HG03460 (cell line): ENCODE data around the gene ACKR4.
"Not testable (repeated sequence)": the region's sequence is repeated elsewhere in the genome, so short reads cannot be mapped to it uniquely, and the experiment has no call there.

Experiments
- ATAC-seq: cut with Tn5 transposase; IDR thresholded peaks from one replicate; pipeline ENCODE4 v1.9.1; 2021; ENCODE audit not compliant: unreplicated experiment

The ACKR4 gene

DNA sequence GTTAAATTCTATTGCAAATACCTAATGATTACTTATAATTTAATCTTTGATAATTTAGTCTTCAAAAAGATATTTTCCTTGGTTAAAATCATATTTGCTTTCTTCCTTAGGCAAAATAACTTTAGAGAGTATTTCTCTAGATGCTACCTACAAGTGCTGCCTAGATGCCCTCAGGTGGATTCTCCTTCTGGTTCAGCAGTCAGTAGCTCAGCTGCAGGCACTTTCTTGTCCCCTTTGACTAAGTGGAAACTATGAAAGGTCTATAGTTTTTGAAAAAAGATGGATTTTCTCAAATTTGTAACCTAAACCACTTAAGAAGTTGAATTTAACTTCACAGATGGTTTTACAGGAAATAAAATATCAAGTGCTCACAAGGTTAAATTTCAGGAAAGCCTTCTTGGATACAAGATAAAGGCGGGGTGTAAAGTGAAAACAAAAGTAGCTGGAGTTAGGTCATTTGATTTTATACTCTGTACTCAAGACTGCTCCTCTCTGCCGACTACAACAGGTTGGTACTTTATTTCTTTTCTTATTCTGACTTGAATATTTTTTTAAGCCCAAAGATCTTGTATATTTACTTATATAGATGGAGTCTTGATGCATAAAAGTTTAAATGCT lies at the start of gene ACKR4:
Gene ACKR4 (plus strand): TSS at position 455 of the 618 bp plus-strand sequence. CDS start 3,128 bp downstream, outside the sequence.
- ATAC-seq = no peak

DNA sequence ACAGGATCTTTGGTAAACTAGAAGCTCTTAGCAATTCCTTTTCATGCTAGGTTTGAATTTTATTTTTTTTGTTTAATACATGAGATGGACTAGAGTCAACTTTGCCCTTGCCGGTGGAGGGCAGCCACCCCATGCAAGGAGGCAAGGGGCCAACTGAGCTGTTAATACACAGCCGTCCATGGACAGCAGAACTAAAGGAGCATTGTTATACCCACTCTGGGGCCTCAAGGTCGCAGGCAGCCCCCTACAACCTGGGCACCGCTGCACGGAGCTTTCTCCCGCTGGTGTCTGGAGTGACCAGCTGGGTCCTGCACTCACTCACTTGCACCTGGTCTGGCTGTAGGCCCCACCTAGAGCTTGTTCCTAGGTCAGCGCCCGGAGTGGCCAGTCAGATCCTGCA lies 47.9 kb upstream of the ACKR4 start:
- ATAC-seq = no peak

DNA sequence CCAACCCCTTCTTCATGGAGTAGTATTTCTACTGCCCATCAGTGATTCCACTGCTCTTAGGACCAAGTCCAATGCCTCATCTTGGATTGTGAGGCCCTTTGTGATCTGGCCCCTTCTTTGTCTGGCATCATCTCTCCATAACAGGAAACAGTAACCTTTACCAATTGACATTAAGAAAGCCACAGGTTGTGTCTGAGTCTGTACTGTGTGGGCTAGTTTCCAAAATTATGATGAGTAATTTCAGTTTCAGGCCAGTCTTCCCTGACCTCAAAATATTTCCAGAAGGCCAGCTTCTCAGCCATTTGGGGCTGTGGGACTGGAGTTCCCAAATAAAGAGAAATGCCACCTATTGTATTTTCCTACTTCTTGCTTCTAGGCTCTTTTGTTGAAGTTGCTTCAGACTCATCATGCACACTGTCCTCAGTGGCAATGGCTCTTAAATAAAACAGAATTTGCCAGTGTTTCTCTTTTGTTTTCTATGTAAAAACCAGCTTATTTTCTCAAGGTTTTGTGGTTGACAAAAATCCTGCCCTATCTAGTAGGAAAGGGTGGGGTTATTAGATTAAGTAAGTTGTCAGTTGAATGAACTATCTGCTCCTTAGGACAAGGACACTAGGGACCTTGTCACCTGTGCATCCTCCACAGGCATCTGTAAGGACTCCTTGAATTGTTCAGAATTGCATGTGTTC lies 47.0 kb upstream of the ACKR4 start:
- peak; percentile 90 for ATAC-seq

GRCh38 chr3:132550579-132551305 lies 46.3 kb upstream of the ACKR4 start:
- no peak for ATAC-seq

DNA sequence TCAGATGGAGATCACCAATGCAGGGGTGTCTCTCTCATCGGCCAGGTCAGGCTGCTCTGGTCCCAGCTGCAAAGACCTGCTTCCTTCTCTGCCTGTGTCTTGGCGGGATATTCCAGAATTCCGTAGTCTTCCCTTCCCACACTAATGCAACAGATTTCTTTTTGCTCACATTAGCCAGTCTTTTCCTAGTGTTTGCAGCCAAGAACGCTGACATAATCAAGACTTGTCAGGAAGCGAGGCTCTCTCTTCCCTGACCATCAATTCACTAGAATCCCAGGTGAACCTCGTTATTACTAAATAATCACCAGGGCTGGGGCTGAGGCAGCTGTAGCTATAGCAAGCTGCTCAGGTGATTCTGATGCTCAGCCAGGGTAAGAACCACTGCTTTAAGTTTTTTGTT lies 43.2 kb upstream of the ACKR4 start:
- no peak for ATAC-seq

DNA sequence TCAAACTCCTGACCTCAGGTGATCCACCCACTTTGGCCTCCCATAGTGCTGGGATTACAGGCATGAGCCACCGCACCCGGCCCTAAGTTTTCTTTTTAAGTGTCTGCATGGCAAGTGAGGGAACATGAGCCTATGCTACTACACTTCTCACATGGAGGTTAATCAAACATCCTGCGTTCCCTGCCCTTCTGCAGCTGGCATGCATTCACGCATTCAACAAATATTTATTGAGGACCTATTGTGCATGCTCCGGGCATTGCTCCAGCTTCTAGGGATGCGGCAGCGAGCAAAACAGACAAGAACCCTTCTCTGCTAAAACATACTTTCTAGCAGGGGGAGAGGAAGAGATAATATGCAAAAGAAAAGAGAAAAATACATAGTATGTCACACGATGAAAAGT lies 42.6 kb upstream of the ACKR4 start:
- ATAC-seq = no peak

GRCh38 chr3:132555306-132556035 lies 41.6 kb upstream of the ACKR4 start:
- no peak for ATAC-seq

- ATAC-seq = not testable (repeated sequence)
These were observed 41.1 kb upstream of the ACKR4 start for GRCh38 chr3:132556036-132556386.

GRCh38 chr3:132556508-132557159 lies 40.4 kb upstream of the ACKR4 start:
- no peak for ATAC-seq

DNA sequence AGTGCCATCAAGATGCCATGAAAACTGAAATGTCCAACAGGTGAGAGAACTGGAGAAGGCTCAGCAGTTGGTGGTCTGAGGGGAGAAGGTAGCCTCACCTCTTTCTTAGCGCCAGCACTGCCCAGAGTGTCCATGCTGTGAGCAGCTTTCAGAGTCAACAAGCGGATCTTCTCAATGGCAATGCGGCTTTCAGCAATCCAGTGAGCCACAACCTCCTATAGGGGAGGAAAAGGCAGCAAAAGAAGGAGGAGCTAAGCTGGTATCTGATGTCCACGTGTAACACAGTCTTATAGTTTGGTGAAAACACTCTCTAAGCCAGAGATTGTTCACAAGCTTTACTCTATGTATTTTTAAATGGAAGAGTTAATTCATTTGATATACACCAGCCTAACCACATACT lies 36.1 kb upstream of the ACKR4 start:
- no peak for ATAC-seq

GRCh38 chr3:132563420-132564069 lies 33.5 kb upstream of the ACKR4 start:
- ATAC-seq = no peak

DNA sequence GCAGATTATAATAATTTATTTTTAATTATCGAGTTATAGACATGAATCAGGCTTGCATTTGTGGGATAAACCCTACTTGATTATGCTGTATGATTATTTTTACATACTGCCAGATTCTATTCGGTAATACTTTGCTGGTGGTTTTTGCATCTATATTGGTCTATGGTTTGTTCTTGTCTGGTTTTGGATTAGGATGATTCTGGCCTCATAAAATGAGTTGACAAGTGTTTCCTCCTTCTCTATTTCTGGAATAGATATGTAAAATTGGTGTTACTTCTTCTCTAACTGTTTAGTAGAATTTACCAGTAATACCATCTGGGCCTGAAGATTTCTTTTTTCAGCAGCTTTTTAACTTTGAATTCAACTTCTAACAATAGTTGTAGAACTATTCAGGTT lies 33.0 kb upstream of the ACKR4 start:
- no peak for ATAC-seq

DNA sequence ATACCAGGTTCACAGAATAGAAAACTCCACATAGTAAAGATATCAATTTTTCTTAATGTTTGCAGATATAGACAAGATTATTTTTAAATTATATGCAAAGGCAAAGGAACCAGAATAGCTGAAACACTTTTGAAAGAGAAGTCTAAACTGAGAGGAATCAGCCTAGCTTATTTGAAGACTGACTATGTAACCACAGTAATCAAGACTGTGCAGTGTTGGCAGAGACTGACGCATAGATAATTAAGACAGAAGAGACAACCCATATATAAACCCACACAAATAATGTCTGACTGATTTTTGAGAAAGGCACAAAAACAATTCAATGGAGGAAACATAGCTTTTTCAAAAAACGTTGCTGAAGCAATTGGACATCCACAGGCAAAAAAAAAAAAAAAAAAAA lies 28.6 kb upstream of the ACKR4 start:
- ATAC-seq = no peak

GRCh38 chr3:132569153-132569552 lies 27.9 kb upstream of the ACKR4 start:
- no peak for ATAC-seq

GRCh38 chr3:132569580-132569979 lies 27.5 kb upstream of the ACKR4 start:
- no peak for ATAC-seq

DNA sequence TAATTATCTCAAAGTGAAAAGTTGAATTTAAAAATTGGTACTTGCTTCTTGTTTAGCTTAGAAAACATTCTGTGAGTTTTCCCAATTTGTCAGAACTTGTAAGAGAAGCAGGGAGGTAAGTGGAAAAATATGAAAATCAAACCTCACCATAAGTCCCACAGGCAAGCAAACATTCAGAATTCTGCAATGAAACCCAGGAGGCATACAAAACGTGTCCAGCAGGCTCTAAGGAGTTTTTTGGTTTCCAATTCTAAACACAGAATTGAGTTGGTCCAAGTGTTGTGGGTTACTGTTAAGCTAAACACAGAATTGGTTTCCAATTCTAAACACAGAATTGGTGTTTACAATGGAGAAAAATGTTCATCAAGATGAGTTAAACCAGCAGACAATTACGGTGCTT lies 27.1 kb upstream of the ACKR4 start:
- no peak for ATAC-seq

DNA sequence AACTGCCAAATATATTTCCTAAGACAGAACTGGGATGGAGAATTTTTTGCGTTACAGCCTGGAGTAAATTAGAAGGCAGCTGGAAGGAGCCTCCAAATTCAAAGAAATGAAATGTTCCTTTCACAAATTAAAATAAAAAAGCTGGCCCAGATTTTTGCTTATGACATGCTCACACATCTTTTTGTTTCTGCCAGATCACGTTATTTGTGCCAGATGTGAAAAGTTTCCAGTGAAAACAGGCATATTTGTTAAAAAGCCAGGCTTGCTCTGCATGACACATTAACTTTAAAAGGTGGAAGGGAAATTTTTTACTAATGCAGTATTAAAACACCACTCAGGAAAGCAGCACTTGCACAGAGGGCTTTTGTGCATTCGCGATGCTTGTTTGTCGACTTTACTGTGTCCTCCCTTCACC lies 23.3 kb upstream of the ACKR4 start:
- ATAC-seq = no peak

- ATAC-seq = no peak
These were observed 9.7 kb upstream of the ACKR4 start for GRCh38 chr3:132587401-132587800.

GRCh38 chr3:132592216-132592615 lies 4.9 kb upstream of the ACKR4 start:
- ATAC-seq = no peak

DNA sequence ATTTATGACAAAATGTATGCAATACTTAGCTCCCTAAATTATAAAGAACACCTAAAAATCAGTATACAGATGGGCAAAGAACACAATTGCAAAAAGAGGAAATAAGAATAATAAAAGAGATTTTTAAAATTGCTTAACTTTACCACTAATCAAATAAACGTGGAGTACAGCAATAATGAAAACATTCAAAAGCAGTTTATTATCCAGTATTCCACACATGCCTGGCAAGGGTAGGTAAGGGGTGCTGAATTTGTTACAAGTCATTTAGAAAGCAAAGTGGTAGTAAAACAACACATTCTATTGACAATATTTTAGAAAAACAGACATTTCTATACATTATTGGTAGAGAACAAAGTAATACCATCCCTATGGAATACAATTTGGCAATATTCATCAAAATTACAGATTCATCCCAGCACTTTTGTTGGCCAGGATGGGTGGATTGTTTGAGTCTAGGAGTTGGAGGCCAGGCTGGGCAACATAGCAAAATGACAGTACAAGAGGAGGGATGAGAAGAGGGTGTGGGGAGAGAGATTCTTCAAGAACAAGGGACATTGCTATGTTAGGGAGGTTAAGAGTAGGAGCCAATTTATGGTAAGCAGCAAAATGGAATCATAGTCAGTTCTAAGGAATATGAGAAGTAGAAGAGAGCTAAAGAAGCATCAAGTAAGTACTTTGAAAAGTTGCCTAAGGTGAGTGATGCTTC lies 3.7 kb upstream of the ACKR4 start:
- ATAC-seq = no peak
